Endothelial cell of umbilical vein (primary cell): ENCODE data around the gene STRBP.

Source experiments
- FOS ChIP-seq: IDR thresholded peaks from 2 replicates; pipeline ENCODE4 v1.6.1; 2011; ENCODE audit warnings: mild to moderate bottlenecking, low read length, moderate library complexity, borderline replicate concordance; ENCODE audit not compliant: insufficient read depth
- GATA2 ChIP-seq: IDR thresholded peaks from 2 replicates; pipeline ENCODE4 v1.7.0; 2011; ENCODE audit warnings: low read depth, mild to moderate bottlenecking, moderate library complexity, mixed read lengths, low read length; ENCODE audit not compliant: insufficient read length, insufficient read depth
- TF ChIP-seq, protein P1 (sequence below), 2 donors: IDR thresholded peaks; 1 replicate in 1 of 2; 2 replicates in 1 of 2; pipeline ENCODE4 v1.5.1; 2011; ENCODE audit warnings: low read length in 2 of 2, mild to moderate bottlenecking in 2 of 2, moderate library complexity in 2 of 2, control low read depth in 1 of 2, inconsistent platforms in 1 of 2, low read depth in 1 of 2; ENCODE audit not compliant: insufficient read depth in 1 of 2; ENCODE audit errors: extremely low read depth in 1 of 2

DNA sequence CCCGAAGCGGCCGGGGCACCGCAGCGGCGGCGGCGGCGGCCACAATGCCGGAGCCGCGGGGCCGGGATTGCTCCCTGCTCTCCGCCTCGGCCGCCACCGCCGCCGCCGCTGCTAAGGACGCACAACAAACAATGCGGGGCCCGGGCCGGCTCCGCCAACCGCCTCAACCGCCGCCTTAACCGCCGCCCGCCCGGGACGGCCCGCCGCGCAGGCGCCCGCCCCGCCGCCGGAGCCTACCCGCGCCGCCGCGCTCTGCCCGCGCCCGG, 254 bp downstream of the STRBP start:
- TF ChIP-seq, protein P1, sequence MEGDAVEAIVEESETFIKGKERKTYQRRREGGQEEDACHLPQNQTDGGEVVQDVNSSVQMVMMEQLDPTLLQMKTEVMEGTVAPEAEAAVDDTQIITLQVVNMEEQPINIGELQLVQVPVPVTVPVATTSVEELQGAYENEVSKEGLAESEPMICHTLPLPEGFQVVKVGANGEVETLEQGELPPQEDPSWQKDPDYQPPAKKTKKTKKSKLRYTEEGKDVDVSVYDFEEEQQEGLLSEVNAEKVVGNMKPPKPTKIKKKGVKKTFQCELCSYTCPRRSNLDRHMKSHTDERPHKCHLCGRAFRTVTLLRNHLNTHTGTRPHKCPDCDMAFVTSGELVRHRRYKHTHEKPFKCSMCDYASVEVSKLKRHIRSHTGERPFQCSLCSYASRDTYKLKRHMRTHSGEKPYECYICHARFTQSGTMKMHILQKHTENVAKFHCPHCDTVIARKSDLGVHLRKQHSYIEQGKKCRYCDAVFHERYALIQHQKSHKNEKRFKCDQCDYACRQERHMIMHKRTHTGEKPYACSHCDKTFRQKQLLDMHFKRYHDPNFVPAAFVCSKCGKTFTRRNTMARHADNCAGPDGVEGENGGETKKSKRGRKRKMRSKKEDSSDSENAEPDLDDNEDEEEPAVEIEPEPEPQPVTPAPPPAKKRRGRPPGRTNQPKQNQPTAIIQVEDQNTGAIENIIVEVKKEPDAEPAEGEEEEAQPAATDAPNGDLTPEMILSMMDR (IDR thresholded peaks at IDR 0.05; ENCODE audit: extremely low read depth in 1 of 2, insufficient read depth in 1 of 2, low read depth in 1 of 2, low read length in 2 of 2): no peak
- TF ChIP-seq FOS (no peak), GATA2 (no peak)
